Activated CD4-positive, alpha-beta T cell treated with anti-CD3 and anti-CD28 coated beads, Interleukin-2, amount 50 U/mL, for 16 hours (primary cell): ENCODE measurements around the gene ZBTB16.

ENCODE experiments used
- DNase-seq: peaks from one replicate; pipeline ENCODE4 v3.0.0-alpha.2; 2020

The ZBTB16 gene

GRCh38 chr11:114156131-114156581, 96.6 kb downstream of the ZBTB16 start:
- DNase-seq, result no peak

- no peak for DNase-seq
Observed at GRCh38 chr11:114156782-114157181, 97.3 kb downstream of the ZBTB16 start.

GRCh38 chr11:114157476-114158050, 98.1 kb downstream of the ZBTB16 start:
- DNase-seq, result no peak

DNA sequence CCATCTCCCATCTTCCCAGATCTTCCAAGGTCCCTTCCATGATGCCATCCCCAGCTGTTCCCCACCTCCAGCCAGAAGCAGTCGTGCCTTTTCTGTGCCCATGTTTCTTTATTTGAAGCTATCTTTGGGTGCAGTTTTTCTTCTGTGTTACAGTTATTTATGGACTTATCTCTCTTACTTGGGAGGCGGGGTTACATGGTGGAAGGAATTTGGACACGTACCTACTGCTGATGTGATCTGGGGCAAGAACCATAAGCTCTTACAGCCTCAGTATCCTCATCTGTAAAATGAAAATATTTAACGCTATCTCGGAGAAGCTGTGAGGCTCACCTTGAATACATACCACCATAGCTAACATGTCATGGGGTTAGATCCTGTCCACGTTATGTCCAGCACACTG, 98.9 kb downstream of the ZBTB16 start:
- no peak for DNase-seq

- no peak for DNase-seq
Observed at GRCh38 chr11:114158886-114159285, 99.4 kb downstream of the ZBTB16 start.

DNA sequence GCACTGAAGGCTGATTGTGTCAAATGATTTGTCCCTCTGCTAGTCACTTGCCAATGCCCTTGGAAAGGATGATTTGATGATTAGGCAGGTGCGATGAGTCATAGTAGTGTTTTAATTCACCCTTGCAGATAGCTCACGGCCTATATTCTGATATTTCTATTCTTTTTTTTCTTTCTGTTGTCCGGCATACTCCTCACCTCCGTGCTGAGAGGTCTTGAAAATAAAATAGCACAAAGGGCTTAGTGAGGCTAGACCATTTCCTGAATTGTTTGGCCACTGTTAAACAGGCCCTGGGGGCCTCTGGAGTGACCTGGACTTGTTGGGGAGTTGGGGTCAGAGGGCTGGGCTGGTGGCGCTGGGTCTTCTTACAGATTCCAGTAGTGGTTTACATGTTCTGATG, 99.8 kb downstream of the ZBTB16 start:
- peak; percentile 18 for DNase-seq

GRCh38 chr11:114159802-114160632, 100.5 kb downstream of the ZBTB16 start:
- DNase-seq, result peak; percentile 82

- no peak for DNase-seq
Observed at GRCh38 chr11:114160894-114161293, 101.4 kb downstream of the ZBTB16 start.

DNA sequence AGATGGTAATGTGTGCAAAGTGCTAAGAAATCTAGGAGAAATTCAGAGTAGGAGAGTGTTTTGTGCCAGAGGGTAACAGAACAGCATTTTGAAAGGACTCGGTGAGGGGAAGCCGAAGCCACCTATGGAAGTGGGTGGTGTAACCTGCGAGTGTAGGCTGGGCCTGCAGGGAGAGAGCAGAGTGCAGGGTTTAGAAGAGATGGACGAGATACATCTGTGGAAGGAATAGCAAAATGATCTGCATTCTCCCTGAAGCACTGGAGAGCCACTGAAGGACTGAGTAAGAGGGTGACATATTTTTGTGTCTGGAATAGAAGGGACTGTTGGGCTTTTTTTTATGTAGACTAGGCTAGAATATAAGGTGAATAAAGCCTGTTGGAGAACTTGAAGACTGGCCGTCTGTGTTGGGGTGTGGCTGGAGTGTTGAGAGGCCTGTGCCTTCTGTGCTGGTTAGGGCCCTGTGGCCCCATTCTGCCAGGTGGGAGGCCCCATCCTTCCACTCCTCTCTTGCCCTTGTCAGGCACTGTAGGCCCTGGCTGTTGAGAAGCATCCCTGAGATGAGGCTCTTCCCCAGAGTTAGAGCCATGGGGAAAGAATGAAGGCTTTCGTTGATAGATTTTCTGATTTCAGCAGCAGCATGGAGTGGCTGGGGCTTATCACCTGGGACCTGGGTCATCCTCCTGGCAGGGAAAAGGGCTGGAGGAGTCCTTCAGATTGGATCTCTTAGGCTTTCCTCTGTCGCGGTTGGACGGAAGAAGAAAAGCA, 102.2 kb downstream of the ZBTB16 start:
- no peak for DNase-seq

- DNase-seq, result no peak
Observed at GRCh38 chr11:114162719-114163123, 103.2 kb downstream of the ZBTB16 start.

DNA sequence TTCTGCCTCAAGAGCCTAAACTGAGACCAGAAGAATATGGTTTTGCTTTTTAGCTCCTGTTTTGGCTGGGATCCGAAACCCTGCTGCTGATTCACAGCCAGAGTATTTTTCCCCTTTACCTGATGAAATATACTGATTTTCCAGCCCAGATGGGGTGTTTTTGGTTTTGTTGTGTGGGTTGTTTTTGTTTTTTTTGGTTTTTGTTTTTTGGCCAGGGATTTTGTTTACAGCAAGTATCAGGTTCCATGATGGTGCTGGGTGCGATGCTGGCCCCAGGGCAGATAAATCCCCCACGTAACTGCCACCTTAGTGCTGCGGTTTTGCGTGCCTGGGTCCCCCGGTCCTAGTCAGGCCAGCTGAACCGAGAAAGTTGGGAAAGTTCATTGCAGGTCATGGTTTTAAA, 103.7 kb downstream of the ZBTB16 start:
- no peak for DNase-seq

DNA sequence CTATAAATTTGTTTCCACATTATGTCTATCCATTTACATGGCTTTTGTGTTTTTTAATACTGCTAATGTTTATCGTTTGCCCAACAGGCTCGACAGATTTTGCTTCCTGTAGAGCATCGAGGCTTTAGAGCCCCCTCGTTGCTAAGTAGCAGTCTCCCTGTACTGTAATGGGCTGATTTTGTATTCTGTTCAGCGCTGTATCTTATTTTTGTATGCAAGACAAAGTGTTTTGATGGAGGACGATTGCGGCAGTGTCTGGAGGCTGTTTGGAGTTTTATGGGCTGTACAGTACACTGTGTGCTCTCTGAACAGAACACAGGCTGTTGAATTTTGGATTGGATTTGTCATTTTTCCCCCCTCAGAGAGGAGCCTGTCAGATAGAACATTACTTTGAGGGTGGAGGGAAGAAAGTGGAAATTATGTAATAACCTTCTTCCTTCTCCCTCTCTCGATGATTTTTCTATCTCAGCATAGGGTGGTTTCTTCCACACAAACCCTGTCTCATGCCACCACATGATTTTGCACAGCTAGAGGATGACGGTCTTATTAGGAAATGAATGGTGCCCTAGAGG, 104.4 kb downstream of the ZBTB16 start:
- DNase-seq, result no peak

DNA sequence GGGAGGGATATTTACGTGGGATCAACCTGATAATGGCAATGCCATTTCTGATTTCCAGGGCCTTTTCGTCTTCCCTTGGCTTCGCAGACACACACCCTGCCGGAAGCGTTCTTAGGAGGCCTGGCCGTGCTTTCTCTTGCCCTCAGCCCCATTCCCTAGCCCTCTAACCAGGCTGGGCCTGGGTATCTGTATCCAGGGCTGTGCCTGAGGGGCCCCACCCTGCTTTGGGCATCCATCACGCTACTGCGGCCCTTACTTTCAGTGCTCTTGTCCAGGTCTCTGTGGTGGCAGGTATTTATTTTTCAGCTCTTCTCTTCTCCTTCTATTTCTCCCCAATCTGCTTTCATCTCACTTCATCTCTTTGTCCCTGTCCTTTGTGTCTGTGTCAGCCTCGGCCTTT, 105.0 kb downstream of the ZBTB16 start:
- no peak for DNase-seq

GRCh38 chr11:114165326-114166230, 106.1 kb downstream of the ZBTB16 start:
- no peak for DNase-seq

- no peak for DNase-seq
Observed at GRCh38 chr11:114166362-114166761, 106.9 kb downstream of the ZBTB16 start.

- peak; percentile 47 for DNase-seq
Observed at GRCh38 chr11:114166897-114167323, 107.4 kb downstream of the ZBTB16 start.

GRCh38 chr11:114167355-114167754, 107.8 kb downstream of the ZBTB16 start:
- DNase-seq, result no peak

DNA sequence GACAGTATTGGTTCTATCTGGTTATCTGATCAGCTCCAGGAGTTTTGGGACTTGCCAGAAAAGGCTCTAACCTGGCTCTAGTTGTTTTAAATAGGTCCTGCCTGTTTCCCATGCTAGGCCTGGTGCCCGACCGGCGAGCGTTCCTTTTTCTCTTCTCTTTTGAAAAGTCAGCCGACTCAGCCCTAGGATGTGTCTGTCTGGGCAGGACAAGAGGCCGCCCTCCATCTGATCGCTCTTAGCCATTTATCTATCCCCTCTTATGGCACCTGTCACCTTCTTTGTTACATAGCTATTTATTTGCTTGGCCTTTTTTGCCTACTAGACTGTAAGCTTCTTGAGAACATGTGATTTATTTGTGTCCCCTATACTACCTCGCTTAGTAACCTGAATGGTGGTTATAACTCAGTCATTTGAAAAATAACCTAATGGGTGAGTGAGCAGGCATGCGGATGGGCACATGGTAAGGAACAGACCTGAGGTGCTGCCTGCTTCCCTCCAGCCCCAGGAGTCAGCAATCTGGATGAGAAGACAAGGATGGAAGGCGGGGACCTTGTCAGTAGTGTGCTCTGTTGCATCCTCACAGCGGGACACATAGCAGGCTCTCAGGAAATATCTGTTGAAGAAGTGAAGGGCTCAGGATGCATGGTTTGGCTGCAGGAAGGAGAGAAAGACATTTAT, 108.4 kb downstream of the ZBTB16 start:
- DNase-seq, result no peak

DNA sequence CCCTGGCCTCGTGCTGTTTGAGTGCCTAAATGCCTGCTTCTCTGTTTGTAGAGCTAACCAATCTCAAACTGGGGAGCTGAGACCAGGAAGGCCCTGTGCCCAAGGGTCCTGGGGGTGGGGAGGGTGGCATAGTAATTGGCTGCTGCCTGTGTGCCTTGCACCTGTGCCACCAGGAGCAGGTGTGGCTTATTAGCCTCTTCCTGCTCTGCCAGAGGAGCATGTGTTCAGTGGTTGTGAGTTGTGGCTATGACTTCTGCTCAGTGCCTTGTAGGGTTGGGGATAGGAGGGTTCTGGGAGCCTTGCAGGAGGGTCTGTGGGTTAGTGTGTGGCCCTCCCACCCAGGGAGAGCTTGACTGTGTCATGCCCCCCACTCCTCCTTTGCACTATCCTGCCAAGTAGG, 109.2 kb downstream of the ZBTB16 start:
- DNase-seq, result no peak

GRCh38 chr11:114169321-114169749, 109.8 kb downstream of the ZBTB16 start:
- no peak for DNase-seq

GRCh38 chr11:114169821-114170220, 110.3 kb downstream of the ZBTB16 start:
- DNase-seq, result no peak

DNA sequence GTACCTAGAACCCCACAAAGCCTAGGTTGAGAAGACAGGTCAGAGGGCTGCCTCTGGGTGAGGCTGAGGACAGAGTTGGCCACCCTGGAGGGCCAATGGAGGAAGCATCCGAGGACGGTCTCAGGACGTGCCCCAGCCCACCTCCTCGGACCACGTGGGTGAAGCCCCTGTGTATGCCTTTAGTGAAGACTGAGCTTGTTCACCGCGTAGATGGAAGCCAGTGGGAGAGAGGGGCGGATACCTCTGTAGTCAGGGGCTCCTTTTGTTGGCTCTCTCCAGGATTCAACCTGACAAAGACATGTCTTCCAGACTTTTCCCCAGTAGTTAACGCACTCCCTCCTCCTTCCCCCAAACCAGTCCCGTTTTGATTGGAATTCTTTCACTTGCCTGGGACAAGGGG, 110.7 kb downstream of the ZBTB16 start:
- no peak for DNase-seq
